A673 (cell line): ENCODE measurements around the gene FDX2. TPM values are rescaled to one million over a fixed set of nuclear protein-coding genes. Genes with fewer than 3 reads are reported as not detected.

Experiments used
- BruUV-seq: library from RNA; stranded (reverse); fragments of 400-500 nt; replicated peaks from 2 replicates; lab custom pipeline; 2021; lab: Mats Ljungman, UMichigan
- CTCF ChIA-PET: fragments of 300-600 bp; sonication (Branson Sonifier 250); formaldehyde crosslinking; loops from one replicate; lab custom pipeline; 2022; ENCODE audit warnings: antibody characterized with exemption; lab: Charles Lee
- POLR2A ChIA-PET: fragments of 300-600 bp; sonication (Branson Sonifier 250); formaldehyde crosslinking; loops from one replicate; lab custom pipeline; 2022; ENCODE audit warnings: antibody characterized with exemption; ENCODE audit not compliant: low non-redundant PET; lab: Charles Lee
- DNase-seq: peaks from one replicate; pipeline ENCODE4 v3.0.0-alpha.2; 2015; ENCODE audit warnings: low spot score
- H3K27ac ChIP-seq: fragments of 200-600 bp; sonication (generic); 2 replicates; pipeline ENCODE4 v1.5.1; 2016; ENCODE audit warnings: mixed run types, low read depth, mild to moderate bottlenecking, mixed read lengths, antibody characterized with exemption, low read length; ENCODE audit not compliant: poor library complexity, severe bottlenecking
- H3K27me3 ChIP-seq: fragments of 200-600 bp; sonication (generic); replicated peaks from 2 replicates; pipeline ENCODE4 v1.6.1; 2017; ENCODE audit warnings: mixed run types, low read depth, mild to moderate bottlenecking, mixed read lengths, antibody characterized with exemption, low read length; ENCODE audit not compliant: insufficient read depth, poor library complexity
- H3K36me3 ChIP-seq: fragments of 200-600 bp; sonication (generic); 2 replicates; pipeline ENCODE4 v1.6.1; 2016; ENCODE audit warnings: mixed run types, mild to moderate bottlenecking, mixed read lengths, antibody characterized with exemption, low read length; ENCODE audit not compliant: insufficient read depth, poor library complexity, severe bottlenecking
- H3K4me1 ChIP-seq: fragments of 200-600 bp; sonication (generic); 2 replicates; pipeline ENCODE4 v1.6.1; 2017; ENCODE audit warnings: mixed run types, mild to moderate bottlenecking, mixed read lengths, antibody characterized with exemption, low read length; ENCODE audit not compliant: insufficient read depth, poor library complexity, severe bottlenecking
- H3K4me3 ChIP-seq: fragments of 200-600 bp; sonication (generic); 2 replicates; pipeline ENCODE4 v1.5.1; 2016; ENCODE audit warnings: low read depth, mixed run types, mild to moderate bottlenecking, mixed read lengths, low read length; ENCODE audit not compliant: poor library complexity, severe bottlenecking
- H3K9me3 ChIP-seq: fragments of 200-600 bp; sonication (generic); 2 replicates; pipeline ENCODE4 v1.6.1; 2016; ENCODE audit warnings: mixed run types, low read depth, mild to moderate bottlenecking, mixed read lengths, antibody characterized with exemption, low read length; ENCODE audit not compliant: poor library complexity, severe bottlenecking
- CTCF ChIP-seq: fragments of 300-800, 200-600 bp; sonication (generic); conservative IDR thresholded peaks from 2 replicates; pipeline ENCODE4 v1.5.1; 2017; ENCODE audit warnings: low read depth, mild to moderate bottlenecking, antibody characterized with exemption, low read length, moderate library complexity, mixed read lengths
- EZH2 ChIP-seq: fragments of 200-600 bp; sonication (generic); IDR thresholded peaks from 2 replicates; pipeline ENCODE4 v1.6.1; 2017; ENCODE audit warnings: borderline replicate concordance, low read depth, mild to moderate bottlenecking, mixed read lengths, antibody characterized with exemption, low read length; ENCODE audit not compliant: poor library complexity, severe bottlenecking
- intact Hi-C: fragments of 100-400 bp; cut with micrococcal nuclease; formaldehyde crosslinking; loops from one replicate; pipeline ENCODE4 v1.10.0; 2022; ENCODE audit not compliant: unreplicated experiment
- total RNA-seq: library from RNA; stranded (reverse); gene quantifications from 2 replicates; pipeline ENCODE4 v1.2.3, GENCODE V29; 2021

Gene FDX2
- total RNA-seq, 1 experiment from 2014 or later = 29.9 TPM

- H3K4me1 ChIP-seq = peaks cover 5% of the 10 kb centered on the region
- POLR2A ChIA-PET = no interaction called here
- BruUV-seq = no TSS peak
Observed at GRCh38 chr19:10274589-10274988, 41.2 kb downstream of the FDX2 start.

GRCh38 chr19:10271543-10272086 lies 44.2 kb downstream of the FDX2 start:
- no peaks in the 10 kb centered on the region for H3K27me3 ChIP-seq
- H3K9me3 ChIP-seq = no peaks in the 10 kb centered on the region
- peaks cover 6% of the 10 kb centered on the region for H3K4me1 ChIP-seq
- DNase-seq = no peak
- ChIA-PET POLR2A (no interaction called here), CTCF (interaction anchor here (0.5 to 3.1 kb wide), 5 partner anchors 8 to 119 kb away, joined by 3 to 50 read pairs (median 4); no protein-coding TSS in a partner anchor)
- no peak overlapping the region for H3K4me3 ChIP-seq
- intact Hi-C loops = no loop called here
- H3K27ac ChIP-seq = no peak overlapping the region
- BruUV-seq = no TSS peak
- TF ChIP-seq CTCF (no peak), EZH2 (no peak)
- H3K36me3 ChIP-seq = no peaks in the 10 kb centered on the region

More at GRCh38 chr19:10274589-10274988, 41.2 kb downstream of the FDX2 start:
- no peak for DNase-seq
- H3K27me3 ChIP-seq = no peaks in the 10 kb centered on the region
- H3K36me3 ChIP-seq = no peaks in the 10 kb centered on the region
- intact Hi-C loops = no loop called here
- no peaks in the 10 kb centered on the region for H3K9me3 ChIP-seq
- no peak overlapping the region for H3K4me3 ChIP-seq
- TF ChIP-seq CTCF (no peak), EZH2 (no peak)
- no peak overlapping the region for H3K27ac ChIP-seq
- CTCF ChIA-PET = no interaction called here

GRCh38 chr19:10270616-10271394 lies 45.0 kb downstream of the FDX2 start, which contains the start of gene ICAM1:
TSS of gene ICAM1 (plus strand) at chr19:10271120. CDS start at chr19:10271160, 40 bp downstream.
- ChIA-PET POLR2A (interaction anchor here (0.6 kb wide), 1 partner anchor 113 kb away, joined by 3 read pairs; no protein-coding TSS in a partner anchor), CTCF (interaction anchor here (1.0 to 3.1 kb wide), 4 partner anchors 9 to 120 kb away, joined by 3 to 50 read pairs (median 4); no protein-coding TSS in a partner anchor)
- H3K4me1 ChIP-seq = peaks cover 6% of the 10 kb centered on the region
- H3K4me3 ChIP-seq = peak within 1 kb of the TSS; percentile 32
- no peaks in the 10 kb centered on the region for H3K27me3 ChIP-seq
- no peak for TF ChIP-seq CTCF
- no peak for TF ChIP-seq EZH2
- intact Hi-C loops = no loop called here
- no peak for DNase-seq
- no TSS peak for BruUV-seq
- no peak within 1 kb of the TSS for H3K27ac ChIP-seq
- H3K36me3 ChIP-seq = no peaks in the 10 kb centered on the region
- H3K9me3 ChIP-seq = no peaks in the 10 kb centered on the region
